ENCODE data around the gene DAPK3.
"Not testable (repeated sequence)": the region's sequence is repeated elsewhere in the genome, so short reads cannot be mapped to it uniquely, and the experiment has no call there.

The DAPK3 gene

GRCh38 chr19:4005436-4005835 is 34.5 kb upstream of the DAPK3 start:
- not testable (repeated sequence) for DNase-seq

- not testable (repeated sequence) for DNase-seq
Observed at GRCh38 chr19:4000798-4001197, 29.9 kb upstream of the DAPK3 start.

DNA sequence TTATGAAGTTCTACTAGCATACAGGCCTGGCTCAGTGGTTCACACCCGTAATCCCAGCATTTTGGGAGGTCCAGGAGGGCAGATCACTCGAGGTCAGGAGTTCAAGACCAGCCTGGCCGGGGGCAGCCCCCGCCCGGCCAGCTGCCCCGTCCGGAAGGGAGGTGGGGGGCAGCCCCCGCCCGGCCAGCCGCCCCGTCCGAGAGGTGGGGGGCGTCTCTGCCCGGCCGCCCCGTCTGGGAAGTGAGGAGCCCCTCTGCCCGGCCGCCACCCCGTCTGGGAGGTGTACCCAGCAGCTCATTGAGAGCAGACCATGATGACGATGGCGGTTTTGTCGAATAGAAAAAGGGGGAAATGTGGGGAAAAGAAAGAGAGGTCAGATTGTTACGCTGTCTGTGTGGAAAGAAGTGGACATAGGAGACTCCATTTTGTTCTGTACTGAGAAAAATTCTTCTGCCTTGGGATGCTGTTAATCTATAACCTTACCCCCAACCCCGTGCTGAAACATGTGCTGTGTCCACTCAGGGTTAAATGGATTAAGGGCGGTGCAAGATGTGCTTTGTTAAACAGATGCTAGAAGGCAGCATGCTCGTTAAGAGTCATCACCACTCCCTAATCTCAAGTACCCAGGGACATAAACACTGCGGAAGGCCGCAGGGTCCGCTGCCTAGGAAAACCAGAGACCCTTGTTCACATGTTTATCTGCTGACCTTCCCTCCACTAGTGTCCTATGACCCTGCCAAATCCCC is 27.9 kb upstream of the DAPK3 start:
- not testable (repeated sequence) for DNase-seq

DNA sequence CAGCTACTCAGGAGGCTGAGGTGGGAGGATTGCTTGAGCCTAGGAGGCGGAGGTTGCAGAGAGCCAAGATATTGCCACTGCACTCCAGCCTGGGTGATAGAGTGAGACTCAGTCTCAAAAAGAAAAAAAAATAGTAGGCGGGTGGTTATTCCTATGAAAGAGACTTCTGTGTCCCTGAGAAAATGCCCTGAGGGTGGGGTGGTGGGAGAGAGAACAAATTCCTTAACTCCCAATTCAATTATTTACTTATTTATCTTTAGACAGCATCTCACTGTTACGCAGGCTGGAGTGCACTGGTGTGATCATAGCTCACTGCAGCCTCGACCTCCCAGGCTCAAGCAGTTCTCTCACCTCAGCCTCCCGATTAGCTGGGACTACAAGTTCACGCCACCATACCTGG is 24.7 kb upstream of the DAPK3 start:
- no peak for DNase-seq

DNA sequence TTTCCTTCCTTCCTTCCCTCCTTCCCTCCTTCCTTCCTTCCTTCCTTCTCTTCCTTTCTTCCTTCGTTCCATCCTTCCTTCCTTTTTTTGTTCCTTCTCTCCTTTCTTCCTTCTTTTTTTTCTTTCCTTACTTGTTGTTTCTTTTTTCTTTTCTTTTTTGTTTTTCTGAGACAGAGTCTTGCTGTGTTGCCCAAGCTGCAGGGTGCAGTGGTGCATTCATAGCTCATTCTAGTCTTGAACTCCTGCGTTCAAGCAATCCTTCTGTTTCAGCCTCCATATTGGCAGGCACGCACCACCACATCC is 19.9 kb upstream of the DAPK3 start:
- no peak for DNase-seq

GRCh38 chr19:3987619-3988371 is 16.9 kb upstream of the DAPK3 start:
- peak; percentile 83 for DNase-seq

- peak; percentile 82 for DNase-seq
Observed at GRCh38 chr19:3986260-3987041, 15.6 kb upstream of the DAPK3 start.

DNA sequence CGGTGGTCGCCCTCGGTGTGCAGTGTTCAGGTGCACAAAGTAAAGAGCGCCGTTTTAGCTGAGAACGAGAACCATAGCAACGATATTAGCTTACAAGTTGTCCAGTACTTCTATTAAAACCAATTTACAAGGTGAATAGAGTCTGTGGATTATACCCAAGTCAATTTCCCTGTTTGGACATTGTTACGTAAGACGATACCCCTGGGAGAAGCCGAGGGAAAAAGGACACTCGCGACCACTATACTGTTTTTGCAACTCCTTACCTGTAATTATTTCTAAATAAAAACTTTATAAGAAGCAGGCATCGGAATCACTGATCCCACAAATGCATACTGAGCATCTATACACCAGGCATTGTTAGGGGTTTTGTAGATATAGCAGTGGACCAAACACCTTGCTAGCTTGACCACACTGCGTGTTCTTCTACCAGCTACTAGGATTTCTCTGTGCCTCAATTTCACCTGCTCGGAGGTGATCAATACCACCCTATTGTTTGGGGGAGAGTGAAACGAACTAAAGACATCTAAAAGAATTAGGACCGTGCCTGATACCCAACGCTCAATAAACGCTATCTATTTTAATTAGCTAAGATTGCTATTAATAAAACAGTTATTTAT is 14.9 kb upstream of the DAPK3 start:
- no peak for DNase-seq

- peak; percentile 93 for DNase-seq
Observed at GRCh38 chr19:3984908-3985642, 14.2 kb upstream of the DAPK3 start, which contains the start of gene EEF2. EEF2 (minus strand) TSS chr19:3985463; CDS start chr19:3985380, 83 bp downstream.

DNA sequence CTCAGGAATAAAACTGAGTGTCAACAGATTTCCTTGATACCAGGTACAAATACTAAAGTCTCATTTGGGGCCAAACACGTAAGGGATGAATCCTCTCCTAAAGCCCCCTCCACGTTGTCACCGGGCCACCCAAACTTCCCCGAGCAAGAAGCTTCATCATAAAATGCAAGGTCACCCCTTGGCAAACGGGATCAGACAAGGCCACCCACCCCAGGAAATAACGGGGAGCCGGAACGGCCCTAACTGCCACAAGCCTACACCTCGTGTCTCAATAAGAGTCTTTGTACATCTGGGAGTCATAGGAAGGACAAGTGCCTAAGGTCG is 13.6 kb upstream of the DAPK3 start:
- no peak for DNase-seq

GRCh38 chr19:3983936-3984583 is 13.2 kb upstream of the DAPK3 start:
- DNase-seq = peak; percentile 55

DNA sequence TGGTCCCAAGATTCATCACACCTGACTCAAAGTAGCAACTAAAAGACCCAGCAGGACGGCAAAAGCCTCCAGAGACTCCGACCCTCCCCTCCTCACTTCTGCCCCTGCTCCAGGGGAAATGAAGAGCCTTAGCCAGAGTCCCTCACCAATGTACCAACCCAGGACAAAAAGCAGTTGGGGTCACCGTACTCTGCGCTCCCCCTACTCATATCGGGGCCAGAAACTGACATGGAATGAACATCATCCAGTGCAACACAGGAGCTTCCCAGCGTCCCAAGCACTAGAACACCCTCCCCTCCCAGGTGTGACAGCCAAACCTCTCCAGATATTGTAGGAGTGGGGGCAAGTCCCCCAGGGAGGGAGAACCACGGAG is 12.6 kb upstream of the DAPK3 start:
- no peak for DNase-seq

DNA sequence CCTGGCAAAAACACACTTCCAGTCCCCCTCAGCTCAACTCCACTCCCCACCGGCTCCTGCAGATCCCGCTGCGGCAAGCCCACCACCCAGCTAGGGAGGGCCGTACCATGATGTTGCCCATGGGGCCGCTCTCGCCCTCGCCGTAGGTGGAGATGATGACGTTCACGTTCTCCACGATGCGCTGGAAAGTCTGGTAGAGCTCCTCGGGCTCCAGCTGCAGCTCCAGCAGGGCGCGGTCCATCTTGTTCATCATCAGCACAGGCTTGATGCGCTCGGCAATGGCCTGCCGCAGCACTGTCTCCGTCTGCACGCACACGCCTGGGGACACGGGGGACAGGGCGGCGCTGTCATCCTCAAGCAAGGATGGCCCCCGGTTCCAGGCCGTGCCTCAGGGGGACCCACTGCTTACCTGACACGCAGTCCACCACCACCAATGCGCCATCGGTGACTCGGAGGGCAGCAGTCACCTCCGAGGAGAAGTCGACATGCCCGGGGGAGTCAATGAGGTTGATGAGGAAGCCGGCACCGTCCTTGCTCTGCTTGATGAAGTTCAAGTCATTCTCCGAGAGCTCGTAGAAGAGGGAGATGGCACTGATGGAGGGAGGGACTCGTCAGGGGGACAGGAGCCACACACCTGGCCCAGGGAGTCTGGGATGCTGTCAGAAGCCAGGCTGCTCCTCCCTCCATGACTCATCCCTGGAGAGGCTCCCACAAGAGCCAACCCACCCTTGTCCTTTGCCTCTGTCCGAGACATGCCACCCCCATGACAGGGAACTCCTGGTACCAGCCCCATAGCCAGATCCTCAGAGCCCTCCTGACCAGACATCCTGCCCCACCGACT is 12.0 kb upstream of the DAPK3 start:
- DNase-seq = peak; percentile 55

DNA sequence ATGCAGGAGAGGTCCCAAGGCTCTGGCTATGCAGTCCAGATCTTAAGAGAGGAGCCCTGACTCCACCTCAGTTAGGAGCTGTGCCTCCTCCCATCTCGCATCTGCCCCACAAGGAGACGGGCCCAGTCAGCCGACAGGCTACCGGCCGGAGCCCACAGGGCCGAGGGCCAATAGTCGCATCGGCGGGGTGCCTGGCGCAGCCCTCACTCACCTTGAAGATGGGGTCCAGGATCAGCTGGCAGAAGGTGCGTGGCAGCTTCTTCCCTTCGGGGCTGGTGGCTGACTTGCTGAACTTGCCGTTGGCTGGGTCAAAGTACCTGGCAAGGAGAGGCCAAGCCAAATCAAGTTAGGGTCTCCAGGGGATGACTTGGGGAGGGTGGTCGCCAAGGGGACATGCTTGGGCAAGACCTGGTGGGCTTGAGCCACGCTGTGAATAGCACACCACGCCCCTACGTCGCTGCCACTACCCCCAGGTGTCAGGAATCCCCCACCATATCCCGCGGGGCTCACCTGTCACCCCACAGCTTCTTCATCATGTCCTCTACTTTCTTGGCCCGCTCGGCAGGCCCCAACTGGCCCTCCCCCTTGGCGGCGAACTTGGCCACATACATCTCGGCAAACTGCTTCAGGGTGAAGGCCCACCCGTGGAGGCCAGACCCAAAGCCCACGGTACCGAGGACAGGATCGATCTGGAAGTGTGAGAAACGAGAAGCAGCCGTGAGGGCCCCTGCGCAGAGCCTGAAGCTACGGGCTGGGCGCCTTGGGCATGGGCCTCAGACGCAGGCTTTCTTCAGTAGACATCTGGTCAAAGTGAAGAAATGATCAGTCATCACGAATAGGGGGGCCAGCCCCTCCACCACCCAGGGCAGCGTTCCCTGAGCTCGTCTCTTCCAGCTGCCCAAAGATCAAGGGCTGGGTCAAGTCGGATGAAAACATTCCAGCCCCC is 11.1 kb upstream of the DAPK3 start:
- no peak for DNase-seq

GRCh38 chr19:3981373-3981735 is 10.5 kb upstream of the DAPK3 start:
- no peak for DNase-seq

GRCh38 chr19:3980353-3981251 is 9.7 kb upstream of the DAPK3 start:
- no peak for DNase-seq

- no peak for DNase-seq
Observed at GRCh38 chr19:3979674-3980352, 8.9 kb upstream of the DAPK3 start.

GRCh38 chr19:3979289-3979673 is 8.4 kb upstream of the DAPK3 start:
- DNase-seq = no peak

All from fibroblast of skin of scalp (primary cell).